Tibial artery (tissue), 4 donors: ENCODE measurements around the gene DIS3L2.

Experiments used
- DNase-seq, 2 donors: peaks; one replicate each; pipeline ENCODE4 v3.0.0-alpha.2; 2019
- H3K27ac ChIP-seq, 2 donors: fragments of 200-600 bp; sonication (generic) in 1 of 2; 1 replicate in 1 of 2; 2 replicates in 1 of 2; pipeline ENCODE4 v1.5.1; 2018 to 2019; ENCODE audit warnings: mild to moderate bottlenecking in 1 of 2
- H3K27me3 ChIP-seq, 2 donors: fragments of 200-600 bp; sonication (generic) in 1 of 2; one replicate each; pipeline versions ENCODE4 v1.5.1 to v1.6.0; 2016 to 2019
- H3K36me3 ChIP-seq, 3 donors: fragments of 200-600 bp; sonication (generic) in 2 of 3; one replicate each; pipeline ENCODE4 v1.5.1; 2016 to 2019; ENCODE audit warnings: mild to moderate bottlenecking in 2 of 3
- H3K4me1 ChIP-seq, 4 donors: fragments of 200-600 bp; sonication (generic) in 2 of 4; 1 replicate in 3 of 4; 2 replicates in 1 of 4; pipeline ENCODE4 v1.5.1; 2016 to 2019
- H3K4me3 ChIP-seq, 2 donors: fragments of 200-600 bp; sonication (generic) in 1 of 2; 1 replicate in 1 of 2; 2 replicates in 1 of 2; pipeline ENCODE4 v1.5.1; 2018 to 2019; ENCODE audit warnings: mild to moderate bottlenecking in 2 of 2
- H3K9me3 ChIP-seq, 3 donors: fragments of 200-600 bp; sonication (generic) in 1 of 3; one replicate each; pipeline ENCODE4 v1.5.1; 2016 to 2019
- intact Hi-C: fragments of 100-400 bp; cut with DNase I; formaldehyde crosslinking; loops from one replicate; pipeline ENCODE4 v1.15.0; 2023; ENCODE audit warnings: low total_unique reads
- TF ChIP-seq, protein P1 (sequence below), 2 experiments: fragments of 200-600 bp in 1 of 2; fragments of 450-650 bp in 1 of 2; IDR thresholded peaks; one replicate each; pipeline ENCODE4 v1.5.1; 2017 to 2019; ENCODE audit warnings: antibody characterized with exemption in 2 of 2, mild to moderate bottlenecking in 1 of 2, moderate library complexity in 1 of 2

DIS3L2 gene

DNA sequence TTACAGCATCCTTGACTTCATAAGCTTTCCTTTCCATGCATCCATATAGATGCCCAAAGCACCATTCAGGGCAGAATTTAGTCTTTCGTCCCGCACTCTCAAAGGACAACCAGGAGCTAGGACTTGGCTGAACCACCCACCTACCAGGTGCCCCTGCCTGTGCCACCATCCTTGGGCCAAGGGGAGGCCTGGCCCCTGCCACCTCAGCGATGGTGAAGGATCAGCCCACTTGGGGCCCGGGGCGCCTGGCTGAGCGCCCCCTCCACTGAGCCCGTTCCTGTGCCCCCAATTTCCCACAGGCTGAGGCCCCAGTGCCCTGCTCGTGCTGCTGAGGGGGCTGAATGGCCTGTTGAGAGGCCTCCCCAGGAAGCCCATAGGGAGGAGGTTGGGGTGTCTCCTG, 383.7 kb downstream of the DIS3L2 start:
- DNase-seq, result peak in 1 of 2 donors; percentile 35
- no peaks in the 10 kb centered on the region for H3K36me3 ChIP-seq
- intact Hi-C loops, result no loop called here

DNA sequence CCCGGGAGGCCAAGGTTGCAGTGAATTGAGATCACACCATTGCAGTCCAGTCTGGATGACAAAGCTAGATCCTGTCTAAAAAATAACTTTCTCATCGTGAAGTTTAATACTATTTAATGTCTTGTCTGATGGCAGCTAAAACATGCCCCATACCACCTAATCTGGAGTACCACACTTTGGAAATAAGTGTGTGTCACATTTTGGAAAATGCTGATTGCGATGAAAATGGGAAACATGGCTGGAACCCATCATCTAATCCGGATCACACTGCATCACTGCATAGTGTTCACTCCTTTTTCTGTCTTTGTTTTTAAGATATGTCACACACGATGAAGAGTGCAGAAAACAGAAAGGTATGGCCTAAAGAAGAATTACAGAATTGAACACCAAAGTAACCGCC, 385.9 kb downstream of the DIS3L2 start:
- H3K4me3 ChIP-seq, result no peak overlapping the region
- intact Hi-C loops, result no loop called here
- H3K27me3 ChIP-seq, result peaks cover 0 to 29% of the 10 kb centered on the region in 2 donors
- H3K36me3 ChIP-seq, result no peaks in the 10 kb centered on the region
- no peak for DNase-seq
- peaks cover 0 to 26% (median 19%) of the 10 kb centered on the region in 3 donors for H3K9me3 ChIP-seq
- H3K4me1 ChIP-seq, result peaks cover 0 to 15% (median 2%) of the 10 kb centered on the region in 4 donors
- no peak overlapping the region for H3K27ac ChIP-seq
- TF ChIP-seq, protein P1, sequence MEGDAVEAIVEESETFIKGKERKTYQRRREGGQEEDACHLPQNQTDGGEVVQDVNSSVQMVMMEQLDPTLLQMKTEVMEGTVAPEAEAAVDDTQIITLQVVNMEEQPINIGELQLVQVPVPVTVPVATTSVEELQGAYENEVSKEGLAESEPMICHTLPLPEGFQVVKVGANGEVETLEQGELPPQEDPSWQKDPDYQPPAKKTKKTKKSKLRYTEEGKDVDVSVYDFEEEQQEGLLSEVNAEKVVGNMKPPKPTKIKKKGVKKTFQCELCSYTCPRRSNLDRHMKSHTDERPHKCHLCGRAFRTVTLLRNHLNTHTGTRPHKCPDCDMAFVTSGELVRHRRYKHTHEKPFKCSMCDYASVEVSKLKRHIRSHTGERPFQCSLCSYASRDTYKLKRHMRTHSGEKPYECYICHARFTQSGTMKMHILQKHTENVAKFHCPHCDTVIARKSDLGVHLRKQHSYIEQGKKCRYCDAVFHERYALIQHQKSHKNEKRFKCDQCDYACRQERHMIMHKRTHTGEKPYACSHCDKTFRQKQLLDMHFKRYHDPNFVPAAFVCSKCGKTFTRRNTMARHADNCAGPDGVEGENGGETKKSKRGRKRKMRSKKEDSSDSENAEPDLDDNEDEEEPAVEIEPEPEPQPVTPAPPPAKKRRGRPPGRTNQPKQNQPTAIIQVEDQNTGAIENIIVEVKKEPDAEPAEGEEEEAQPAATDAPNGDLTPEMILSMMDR (IDR thresholded peaks at IDR 0.05), result no peak

More for the DNA sequence above, 383.7 kb downstream of the DIS3L2 start:
- Histone ChIP-seq H3K9me3 (peaks cover 0 to 34% (median 27%) of the 10 kb centered on the region in 3 donors), H3K27ac (no peak overlapping the region), H3K4me3 (no peak overlapping the region), H3K27me3 (peaks cover 0 to 8% of the 10 kb centered on the region in 2 donors), H3K4me1 (no peaks in the 10 kb centered on the region)
- TF ChIP-seq, protein P1 (IDR thresholded peaks at IDR 0.05), result no peak

DNA sequence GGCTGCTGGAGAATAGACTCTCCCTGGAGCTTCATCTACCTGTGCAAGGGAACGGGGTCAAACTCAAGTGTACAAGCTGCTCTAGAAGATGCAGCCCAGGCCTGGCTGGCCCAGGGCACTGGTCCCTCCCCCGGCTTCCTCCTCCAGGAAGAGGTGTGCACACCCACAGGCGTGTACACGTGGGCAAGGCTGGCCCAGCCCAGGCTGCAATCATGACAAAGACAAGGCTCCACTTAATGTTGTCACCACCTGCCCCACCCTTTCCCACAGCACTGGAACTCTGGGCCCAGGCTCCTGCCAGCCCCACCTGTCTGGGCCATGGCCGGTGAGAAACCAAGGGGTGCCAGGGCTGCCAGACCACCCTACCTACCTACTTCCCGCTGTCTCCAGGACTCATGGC, 387.4 kb downstream of the DIS3L2 start:
- intact Hi-C loops, result no loop called here
- peaks cover 0 to 45% of the 10 kb centered on the region in 2 donors for H3K27me3 ChIP-seq
- peak in 1 of 2 donors; percentile 54 for DNase-seq

DNA sequence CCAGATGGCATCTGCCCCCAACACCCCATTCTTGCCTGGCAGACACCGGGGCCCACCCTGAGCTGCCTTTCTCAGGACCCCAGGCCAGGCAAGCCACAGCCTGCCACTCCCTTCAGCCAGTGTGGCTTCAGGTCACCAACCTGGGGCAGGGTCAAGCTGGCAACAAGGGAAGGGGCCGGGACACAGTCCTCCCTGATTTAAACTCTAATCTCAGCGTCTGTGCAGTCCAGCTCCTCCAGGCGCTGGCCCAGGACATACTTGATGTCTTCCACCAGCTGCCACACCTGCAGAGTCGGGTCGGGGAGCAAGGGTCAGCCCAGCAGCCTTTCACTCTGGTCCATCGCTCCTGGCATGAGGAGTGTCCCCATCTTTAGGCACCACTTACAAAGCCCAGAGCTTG, 388.0 kb downstream of the DIS3L2 start:
- H3K9me3 ChIP-seq, result peaks cover 0 to 11% (median 10%) of the 10 kb centered on the region in 3 donors
- DNase-seq, result peak; percentile 6 to 32
- H3K27ac ChIP-seq, result no peak overlapping the region
- no peak overlapping the region for H3K4me3 ChIP-seq
- TF ChIP-seq, protein P1 (IDR thresholded peaks at IDR 0.05), result no peak
- peaks cover 0 to 19% (median 2%) of the 10 kb centered on the region in 4 donors for H3K4me1 ChIP-seq
- intact Hi-C loops, result no loop called here
- H3K36me3 ChIP-seq, result no peaks in the 10 kb centered on the region
- peaks cover 0 to 48% of the 10 kb centered on the region in 2 donors for H3K27me3 ChIP-seq

More for the DNA sequence above, 387.4 kb downstream of the DIS3L2 start:
- peaks cover 0 to 19% (median 2%) of the 10 kb centered on the region in 4 donors for H3K4me1 ChIP-seq
- H3K36me3 ChIP-seq, result no peaks in the 10 kb centered on the region
- H3K27ac ChIP-seq, result no peak overlapping the region
- no peak overlapping the region for H3K4me3 ChIP-seq
- H3K9me3 ChIP-seq, result peaks cover 0 to 12% (median 10%) of the 10 kb centered on the region in 3 donors
- TF ChIP-seq, protein P1 (IDR thresholded peaks at IDR 0.05), result no peak

DNA sequence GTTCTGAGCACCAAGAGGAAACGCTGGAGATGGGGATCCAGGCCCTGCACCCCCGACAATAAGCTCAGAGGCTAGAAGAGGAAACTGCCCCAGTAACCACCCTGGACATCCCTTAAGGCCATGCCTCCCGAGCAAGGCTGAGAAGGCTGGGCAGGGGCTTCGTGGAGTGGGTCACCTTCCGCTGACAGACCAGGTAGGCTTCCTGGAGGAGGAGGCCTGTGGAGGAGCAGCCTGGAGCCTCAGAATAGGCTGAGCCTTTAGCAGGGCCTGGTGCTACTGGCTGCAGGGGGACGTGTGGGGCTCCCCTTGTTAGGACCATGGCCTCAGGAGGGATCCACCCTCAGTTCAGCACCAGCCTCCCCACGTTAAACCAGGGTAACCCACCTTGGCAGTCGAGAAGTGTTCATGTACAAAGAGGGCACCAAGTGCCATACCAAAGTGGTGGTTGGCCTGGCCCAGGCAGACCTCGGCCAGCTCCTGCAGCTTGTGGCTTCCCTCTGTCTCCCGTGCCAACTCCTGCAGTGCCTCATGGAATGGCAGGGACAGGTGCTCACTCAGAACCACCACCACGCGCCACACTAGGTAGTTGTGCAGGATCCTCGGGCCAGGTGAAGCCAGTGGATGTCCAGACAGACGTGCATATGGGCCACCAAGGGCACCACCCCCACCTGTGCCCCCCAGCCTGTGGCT, 388.6 kb downstream of the DIS3L2 start:
- Histone ChIP-seq H3K4me1 (peaks cover 0 to 19% (median 2%) of the 10 kb centered on the region in 4 donors), H3K4me3 (no peak overlapping the region), H3K36me3 (no peaks in the 10 kb centered on the region), H3K27ac (no peak overlapping the region), H3K9me3 (peaks cover 0 to 10% (median 9%) of the 10 kb centered on the region in 3 donors), H3K27me3 (peaks cover 0 to 53% of the 10 kb centered on the region in 2 donors)
- TF ChIP-seq, protein P1 (IDR thresholded peaks at IDR 0.05), result no peak
- DNase-seq, result peak in 1 of 2 donors; percentile 29
- intact Hi-C loops, result no loop called here
